Glomerular visceral epithelial cell (primary cell): Measurements from ENCODE around the gene FARP2.
"Not testable (repeated sequence)": the region's sequence is repeated elsewhere in the genome, so short reads cannot be mapped to it uniquely, and the experiment has no call there.

Experiments used
- DNase-seq: peaks from one replicate; pipeline ENCODE4 v3.0.0-alpha.2; 2016; ENCODE audit errors: extremely low spot score

Gene FARP2

DNA sequence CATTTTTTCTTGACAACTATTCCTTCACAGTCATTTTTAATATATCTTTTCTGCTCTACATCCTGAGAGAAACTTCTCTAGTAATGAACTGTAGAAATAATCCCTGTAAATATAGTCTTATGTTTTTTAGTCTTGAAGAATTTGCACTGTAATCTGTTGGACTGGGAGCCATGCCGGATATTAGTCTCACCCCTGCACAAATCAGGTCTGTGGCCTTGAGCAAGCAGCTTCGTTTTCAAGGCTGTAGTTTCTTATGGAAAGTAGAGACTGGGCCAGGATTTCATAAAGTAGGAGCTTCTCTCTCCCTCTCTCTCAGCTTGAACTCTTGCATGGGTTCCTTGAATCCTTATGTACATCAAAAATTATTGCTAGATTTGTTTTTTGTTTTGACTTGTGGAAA, 8.7 kb downstream of the FARP2 start:
- DNase-seq = no peak

DNA sequence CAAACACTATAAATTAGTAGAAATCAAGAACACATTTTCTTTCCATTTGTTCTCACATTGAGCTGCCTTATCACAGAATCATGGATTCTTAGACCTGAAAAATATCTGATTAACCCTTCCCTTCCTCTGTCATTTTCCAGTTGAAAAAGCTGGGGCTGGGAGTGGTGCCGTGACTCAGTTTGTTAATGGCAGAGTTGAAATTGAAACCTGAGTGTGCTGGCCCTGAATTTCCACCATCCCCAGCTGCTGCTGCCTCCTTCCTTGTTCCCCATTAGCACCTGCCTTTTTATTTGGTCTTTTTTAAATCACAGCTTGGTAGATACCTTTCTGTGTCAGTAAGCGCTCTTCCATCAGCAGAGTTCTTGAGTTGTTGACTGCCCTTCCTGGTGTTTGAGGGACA, 10.6 kb downstream of the FARP2 start:
- no peak for DNase-seq

DNA sequence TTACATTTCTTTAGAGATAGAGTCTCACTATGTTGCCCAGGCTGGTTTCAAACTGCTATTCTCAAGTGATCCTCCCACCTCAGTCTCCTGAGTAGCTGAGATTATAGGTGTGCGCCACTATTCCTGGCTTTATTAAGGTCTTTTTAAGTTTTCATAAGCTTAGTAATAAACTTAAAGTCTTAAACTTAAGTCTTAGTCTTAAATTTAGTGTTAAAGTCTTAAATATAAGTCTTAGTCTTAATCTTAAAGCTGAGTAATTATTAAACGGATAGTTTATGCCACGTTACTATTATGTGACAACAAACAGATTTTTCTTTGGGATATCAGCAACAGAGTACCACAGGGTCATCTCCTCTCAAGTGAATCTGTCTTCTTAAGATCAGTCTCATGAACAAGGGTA, 12.6 kb downstream of the FARP2 start:
- DNase-seq = no peak

DNA sequence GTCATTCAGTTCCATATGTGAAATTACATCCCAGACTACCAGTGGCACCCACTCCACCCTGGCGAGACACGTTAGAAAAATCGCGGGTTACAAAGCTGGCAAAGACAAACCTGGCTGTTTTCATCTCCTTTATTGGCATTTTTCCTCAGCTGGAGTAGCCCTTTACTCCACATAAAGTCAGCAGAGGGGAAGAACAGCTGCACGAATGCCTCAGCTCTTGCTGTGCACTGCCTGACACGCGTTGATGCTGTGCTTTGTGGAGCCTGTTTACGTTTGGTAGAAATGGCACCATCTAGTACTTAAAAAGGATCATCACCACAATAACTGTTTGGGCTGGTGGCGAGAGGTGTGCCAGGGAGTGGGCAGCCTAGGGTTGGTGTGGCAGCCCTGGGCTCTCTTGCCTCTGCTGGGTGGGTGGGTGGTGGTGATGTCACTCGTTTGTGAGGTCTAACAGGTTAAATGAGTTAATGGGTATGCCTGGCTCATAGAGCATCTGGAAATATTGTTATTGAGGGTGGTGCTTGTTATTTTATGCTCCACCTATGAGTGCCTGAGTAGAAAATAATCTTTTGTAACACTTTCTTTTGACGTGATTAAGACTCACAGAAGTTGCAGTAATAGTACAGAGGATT, 16.4 kb downstream of the FARP2 start:
- no peak for DNase-seq

DNA sequence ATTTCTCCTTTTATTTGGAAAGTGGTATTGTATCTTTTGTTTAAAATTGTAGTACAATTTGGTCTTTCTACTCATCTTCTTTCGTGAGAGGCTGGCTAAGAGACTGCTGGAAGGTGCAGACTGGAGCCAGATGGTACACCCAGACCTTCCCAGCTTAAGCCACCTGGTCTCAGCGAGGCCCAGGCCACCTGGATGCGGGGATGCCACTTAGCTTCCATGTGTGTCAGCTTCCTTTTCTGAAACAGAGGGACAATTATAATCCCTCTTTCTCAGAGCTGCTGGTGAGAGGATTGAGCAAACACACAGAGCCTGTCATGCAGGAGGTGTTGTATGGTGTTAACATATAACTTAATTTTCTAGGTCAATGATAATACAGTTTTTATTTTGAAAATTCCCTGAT, 17.4 kb downstream of the FARP2 start:
- no peak for DNase-seq

DNA sequence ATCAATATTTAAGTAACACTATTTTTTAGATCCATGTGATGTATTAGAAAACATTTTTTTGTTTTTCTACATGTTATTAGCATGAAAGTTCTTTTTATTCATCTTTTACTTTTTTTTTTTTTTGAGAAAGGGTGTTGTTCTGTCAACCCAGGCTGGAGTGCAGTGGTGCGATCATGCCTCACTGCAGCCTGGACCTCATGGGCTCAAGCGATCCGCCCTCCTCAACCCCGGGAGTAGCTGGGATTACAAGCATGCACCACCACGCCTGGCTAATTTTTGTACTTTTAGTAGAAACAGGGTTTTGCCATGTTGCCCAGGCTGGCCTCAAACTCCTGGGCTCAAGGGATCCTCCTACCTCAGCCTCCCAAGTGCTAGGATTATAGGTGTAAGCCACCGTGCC, 17.8 kb downstream of the FARP2 start:
- DNase-seq = peak; percentile 44

DNA sequence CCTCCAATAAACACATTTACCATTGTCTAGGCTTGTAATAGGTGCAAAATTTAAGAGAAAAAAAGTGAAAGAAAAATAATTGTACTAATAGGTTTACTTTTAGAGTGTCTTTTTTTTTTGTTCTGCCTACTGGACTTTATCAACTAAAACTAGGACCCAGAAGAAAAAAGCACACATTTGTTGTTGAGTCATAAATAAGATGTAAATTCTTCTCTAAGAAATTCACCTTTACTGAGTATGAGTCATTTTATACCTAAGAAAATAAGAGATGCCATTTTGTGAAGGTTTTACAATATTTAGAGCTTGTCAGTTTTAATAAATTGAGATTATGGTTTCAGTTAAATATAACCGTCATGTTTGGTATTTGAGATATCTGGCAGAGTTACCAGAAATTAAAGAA, 19.2 kb downstream of the FARP2 start:
- no peak for DNase-seq

DNA sequence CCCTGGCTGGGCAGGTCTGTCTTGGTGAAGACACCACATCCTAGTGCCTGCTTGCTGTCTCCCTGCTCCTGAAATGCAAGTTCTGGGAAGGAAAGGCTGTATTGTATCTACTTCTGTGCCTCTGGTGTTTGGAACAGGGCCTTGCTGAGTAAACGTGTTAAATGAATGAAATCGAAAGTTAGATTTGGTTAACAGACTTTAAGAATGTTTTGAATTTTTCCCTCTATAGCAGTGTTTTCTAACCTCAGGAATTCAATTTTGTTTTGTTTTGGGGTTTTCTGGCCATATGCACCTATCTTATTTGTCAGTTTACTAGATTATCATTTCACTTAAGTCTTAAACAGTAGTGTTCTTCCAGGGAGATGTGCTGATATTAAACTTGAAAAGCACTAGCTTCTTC, 20.7 kb downstream of the FARP2 start:
- no peak for DNase-seq

DNA sequence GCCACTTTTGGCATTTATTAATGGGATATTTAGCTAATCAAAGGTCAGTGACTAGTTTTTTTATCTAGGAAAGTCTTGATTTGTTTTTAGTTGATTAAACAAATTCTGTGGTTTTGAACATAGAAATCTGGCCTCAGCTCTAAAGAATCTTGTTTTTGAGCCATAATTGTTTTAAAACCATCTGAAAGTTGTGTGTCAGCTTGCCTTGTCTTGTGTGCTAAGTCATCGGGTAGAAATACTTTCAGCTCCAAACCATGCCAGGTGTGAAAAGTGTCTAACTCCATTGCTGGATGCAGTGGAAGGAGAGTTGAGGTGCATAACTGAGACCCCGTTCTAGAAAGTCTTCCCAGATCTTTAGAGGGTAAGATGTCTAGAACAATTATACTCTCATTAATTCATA, 22.7 kb downstream of the FARP2 start:
- DNase-seq = no peak

DNA sequence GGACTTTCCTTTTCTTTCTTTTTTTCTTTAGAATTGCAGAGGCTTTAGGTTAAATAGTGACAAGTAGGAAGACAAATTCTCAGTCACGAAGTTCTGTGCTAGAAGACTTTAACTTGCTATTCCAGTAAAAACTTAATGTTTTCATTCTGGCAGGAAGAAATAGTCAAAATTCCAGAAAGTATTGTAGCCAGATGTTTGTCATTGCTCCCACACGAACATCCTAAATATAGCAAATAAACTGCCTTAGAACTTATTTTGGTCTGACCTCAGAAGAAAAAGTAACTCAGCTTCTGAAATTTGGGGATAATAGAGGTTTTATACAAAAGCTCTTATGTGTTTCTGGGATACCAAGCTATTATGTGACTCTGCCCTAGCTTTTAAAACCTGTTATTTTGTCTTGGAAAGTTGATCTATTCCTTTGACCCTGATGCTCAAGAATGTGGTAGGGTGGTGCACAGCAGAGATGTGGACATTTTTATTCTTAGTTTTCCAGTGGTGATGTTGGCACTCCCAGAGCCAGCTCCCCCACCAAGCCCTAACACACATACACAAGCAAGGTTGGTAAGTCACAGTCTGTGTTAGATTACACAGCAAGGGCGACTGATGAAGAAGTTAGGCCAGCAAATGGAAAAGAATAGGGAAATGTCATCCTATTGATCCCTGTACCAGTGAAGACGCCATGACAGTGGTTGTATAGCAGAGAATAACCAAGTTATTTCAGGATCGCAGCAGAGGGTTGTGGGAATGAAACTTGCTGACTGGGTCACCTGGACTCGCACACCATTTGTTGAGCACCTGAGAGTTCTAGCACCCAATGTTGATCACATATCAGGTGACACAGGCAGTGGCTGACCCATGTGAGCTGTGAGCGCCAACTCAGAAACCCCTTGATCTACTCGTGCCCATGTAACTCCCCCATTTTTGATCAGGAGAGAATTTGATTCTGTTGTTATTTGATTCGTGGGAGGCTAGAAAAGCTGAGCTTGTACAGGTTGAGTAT, 23.7 kb downstream of the FARP2 start:
- DNase-seq = no peak

DNA sequence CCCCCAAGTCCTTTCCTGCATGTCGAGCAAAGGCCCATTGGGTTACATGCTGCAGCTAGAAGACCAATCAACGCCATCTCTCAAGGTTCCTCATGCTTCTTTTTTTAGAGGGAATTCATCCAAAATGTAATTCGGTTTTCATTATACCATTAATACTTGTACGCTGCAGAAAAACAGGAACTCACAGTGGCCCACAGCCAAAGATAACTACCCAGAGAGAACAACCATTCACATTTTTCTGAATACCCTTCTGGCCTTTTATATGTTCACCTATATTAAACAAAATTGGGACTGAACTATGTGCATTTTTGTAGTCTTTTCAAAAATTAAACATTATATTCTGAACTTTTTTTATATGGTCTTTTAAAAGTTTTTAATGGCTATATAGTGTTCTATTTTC, 25.8 kb downstream of the FARP2 start:
- no peak for DNase-seq

DNA sequence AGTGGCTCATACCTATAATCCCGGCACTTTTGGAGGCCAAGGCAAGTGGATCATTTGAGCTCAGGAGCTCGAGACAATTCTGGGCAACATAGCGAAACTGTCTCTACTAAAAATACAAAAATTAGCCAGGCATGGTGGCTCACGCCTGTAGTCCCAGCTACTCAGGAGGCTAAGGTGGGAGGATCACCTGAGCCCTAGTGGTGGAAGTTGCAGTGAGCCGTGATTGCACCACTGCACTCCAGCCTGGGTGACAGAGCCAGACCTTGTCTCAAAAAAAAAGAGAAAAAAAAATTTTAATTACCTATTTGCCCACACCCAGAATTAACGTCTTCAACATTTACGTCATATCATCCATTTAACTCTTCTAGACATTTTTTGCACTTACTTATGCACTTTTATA, 29.4 kb downstream of the FARP2 start:
- DNase-seq = not testable (repeated sequence)

DNA sequence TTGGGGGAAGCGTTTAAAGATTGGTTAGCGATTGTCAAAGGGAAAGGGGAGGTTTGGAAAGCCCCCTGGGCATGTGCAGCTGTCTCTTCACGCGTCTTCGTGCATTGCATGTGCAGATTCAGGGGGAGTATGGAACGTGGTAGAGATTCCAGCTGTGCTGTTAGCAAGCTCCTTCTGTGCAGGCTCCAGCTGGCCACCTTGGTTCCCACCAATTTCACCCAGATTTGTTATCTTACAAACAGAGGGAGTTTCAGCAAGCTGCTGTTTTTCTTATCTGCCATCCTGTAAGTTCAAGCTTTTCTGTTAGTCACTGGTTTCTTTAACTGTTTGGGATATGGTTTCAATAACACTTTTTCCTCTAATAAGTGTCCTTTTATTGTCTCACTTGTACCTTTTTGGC, 30.4 kb downstream of the FARP2 start:
- DNase-seq = no peak

DNA sequence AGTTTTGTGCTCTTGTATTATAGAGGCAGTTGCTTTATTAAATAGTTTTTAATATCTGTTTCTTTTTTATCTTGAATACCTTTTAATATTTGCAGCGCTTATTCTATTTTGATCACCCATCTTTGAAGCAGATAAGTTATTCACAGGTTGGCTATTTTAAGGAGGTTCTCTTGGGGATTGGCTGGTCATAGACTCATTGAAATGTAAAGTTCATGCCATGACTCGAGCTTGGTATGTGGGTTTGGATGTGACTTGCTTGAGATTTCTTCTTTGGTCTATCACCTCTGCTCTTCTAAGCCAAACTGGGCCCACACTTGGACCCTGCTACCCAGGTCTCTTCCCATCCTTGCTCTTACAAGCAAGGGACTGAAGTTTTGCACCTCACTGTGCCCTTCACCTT, 33.6 kb downstream of the FARP2 start:
- no peak for DNase-seq

DNA sequence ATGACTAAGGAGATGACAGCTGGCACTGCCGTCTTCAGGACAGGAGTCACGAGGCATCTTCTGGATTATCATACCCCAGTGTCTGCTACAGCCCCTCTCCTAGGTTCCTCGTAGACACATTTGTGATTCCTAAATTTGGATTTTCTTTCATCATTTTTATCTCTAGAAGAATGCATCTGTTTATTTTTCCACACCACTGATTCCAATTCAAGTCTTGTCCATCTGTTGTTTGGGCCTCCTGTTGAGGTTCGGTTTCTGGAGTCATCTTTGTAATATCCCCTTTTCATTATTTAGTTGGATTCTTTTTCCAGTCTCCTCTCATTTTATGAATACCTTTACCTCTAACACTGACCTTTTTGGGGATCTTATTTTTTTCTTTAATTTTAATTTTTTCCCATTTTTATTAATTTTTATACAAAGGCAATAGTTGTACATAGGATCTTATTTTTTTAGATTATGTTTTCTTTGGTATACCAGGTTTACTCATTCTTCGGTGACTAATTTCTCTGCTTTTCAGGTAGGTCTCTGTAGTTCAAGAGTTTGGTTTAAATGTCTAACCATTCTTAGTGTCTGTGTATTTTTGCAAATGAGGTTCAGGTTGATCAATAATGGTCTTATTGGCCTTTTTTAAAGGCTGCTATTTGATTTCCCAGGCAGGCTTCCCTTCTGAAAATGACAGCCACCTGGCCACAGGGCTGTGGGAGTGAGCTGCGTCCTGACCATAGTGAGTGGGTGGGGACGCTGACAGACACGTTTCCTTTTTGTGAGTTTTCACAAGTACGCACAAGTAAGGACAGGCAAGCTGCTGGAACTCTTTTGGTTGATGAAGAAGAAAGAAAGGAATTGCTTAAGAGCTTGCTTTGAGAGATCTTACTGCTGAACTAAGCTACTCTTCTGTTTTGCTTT, 34.5 kb downstream of the FARP2 start:
- no peak for DNase-seq

DNA sequence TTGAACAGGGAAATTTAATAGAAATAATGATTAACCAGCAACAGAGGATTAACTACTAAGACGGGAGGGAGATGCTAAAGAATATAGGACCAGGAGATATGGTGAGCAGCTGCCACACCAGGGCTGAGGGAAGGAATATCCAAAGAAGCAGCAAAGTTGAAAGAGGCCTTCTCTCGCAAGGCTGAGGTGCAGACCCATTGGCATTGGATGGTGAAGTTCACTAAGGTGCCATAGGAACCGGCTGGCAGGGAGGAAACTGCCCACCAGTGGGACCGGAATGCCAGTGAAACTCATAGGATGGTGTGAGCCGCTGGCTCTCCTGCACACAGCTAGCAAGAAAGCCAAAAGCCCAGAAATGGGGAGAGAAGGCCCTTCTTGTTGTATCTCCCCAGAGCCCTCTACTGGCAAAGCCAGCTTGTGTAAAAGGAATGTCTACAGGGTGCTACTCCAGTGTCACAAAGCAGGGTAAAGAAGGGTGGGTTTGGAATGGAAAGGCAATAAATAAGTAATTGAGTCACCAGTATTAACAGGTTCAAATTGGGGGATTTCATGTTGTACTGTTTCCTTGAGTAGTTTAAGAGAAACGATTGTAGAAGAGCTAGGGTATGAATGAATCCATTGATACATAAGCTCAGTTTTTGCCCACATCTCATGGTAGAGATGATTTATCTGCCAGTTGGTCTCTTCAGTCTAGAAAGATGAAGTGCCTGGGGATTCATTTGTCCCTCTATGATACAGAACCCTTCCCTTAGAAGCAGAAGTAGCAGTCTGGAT, 36.0 kb downstream of the FARP2 start:
- peak; percentile 24 for DNase-seq

DNA sequence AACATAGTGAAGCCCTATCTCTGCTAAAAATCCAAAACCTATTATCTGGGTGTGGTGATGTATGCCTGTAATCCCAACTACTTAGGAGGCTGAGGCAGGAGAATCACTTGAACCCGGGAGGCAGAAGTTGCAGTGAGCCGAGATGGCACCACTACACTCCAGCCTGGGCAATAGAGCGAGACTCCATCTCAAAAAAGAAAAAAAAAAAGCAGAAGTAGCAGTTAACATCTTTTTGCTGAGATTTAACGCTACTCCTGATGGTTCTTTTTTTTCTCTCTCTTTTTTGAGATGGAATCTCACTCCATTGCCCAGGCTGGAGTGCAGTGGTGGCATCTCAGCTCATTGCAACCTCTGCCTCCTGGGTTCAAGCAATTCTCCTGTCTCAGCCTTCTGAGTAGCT, 36.7 kb downstream of the FARP2 start:
- DNase-seq = not testable (repeated sequence)

DNA sequence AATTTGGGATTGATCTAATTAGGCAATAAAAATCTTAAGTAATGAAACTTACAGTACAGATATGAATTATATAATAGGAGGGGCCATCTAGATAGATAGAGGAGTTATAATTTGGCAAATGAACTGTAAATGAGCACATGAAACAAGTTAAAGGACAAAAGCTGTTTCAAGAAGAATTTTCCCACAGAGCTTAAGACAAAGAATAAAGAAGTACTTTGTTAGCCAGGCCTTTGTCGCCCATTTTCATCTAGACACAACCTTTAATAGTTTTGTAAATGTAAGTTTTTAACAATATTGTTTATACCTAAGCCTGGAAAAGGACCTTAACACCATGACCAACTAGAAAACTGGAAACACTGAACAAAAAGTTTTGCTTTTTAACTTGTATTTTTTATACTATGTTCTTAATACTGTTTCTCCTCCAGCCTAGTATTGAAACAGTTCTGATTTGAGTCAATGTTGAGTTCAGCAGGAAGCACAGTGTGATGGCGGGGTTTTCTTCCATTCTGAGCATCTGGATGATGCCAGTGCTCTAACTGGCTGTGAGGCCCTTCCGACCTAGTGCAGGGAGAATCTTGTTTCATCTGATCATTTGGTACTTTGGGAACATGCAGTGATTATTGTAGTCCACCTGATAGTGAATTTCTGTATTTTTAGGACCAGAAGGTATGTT, 37.6 kb downstream of the FARP2 start:
- DNase-seq = no peak

DNA sequence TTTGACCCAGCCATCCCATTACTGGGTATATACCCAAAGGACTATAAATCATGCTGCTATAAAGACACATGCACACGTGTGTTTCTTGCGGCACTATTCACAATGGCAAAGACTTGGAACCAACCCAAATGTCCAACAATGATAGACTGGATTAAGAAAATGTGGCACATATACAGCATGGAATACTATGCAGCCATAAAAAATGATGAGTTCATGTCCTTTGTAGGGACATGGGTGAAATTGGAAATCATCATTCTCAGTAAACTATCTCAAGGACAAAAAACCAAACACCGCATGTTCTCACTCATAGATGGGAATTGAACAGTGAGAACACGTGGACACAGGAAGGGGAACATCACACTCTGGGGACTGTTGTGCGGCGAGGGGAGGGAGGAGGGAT, 40.7 kb downstream of the FARP2 start:
- DNase-seq = not testable (repeated sequence)

DNA sequence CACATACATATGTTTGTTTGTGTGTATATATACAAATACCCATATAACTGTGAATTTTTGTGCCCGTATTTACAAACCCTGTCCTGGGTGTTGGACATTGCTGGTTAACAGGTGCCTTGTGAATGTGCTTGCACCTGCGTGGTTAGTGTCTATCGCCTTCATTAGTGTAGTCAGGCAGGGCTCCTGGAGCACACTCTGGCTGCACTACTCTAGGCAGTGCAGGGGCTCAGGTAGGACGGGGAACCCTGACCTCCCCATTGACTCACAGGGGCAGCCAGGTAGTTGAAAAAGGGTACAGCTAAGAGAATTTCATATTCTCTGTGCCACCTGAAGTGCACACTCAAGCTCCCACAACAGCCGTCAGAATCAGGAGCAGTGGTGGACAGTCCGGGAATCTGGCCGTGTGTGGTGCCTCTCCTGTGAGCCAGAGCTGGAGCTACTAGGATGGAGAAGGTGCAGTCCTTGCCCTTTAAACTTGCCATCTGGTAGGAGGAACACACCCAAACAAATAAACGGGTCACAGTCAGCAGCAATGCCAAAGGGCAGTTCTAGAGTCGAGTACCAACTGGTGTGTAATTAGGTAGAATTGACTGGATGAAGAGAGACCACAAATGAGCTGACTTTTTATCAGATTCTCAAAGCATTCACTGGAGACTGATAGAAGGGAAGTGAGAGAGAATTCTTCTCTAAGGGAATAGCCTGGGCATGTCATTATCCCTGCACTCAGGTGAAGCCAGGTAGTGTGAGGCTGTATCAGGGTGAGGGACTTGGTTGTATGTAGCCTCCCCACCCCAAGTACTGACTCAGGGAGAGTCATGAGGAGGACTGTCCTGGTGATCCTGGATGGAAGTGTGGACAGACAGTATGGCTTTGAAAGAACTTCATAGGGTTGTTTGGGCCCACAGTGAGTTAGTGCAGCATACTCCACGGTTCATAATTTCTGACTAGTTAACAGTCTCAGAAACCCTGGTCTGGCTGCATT, 44.1 kb downstream of the FARP2 start:
- no peak for DNase-seq
